H9 (cell line): ENCODE results near the gene FBXO21. TPM values are rescaled to one million over a fixed set of nuclear protein-coding genes. Genes with fewer than 3 reads are reported as not detected.

Source experiments
- DNase-seq: peaks from one replicate; pipeline ENCODE4 v3.0.0-alpha.2; 2017
- H2AFZ ChIP-seq: one replicate; pipeline ENCODE4 v1.6.1; 2013; ENCODE audit warnings: mild to moderate bottlenecking, low read length, control low read depth, moderate library complexity
- H2AK5ac ChIP-seq: 2 replicates; pipeline ENCODE4 v1.6.1; 2013; ENCODE audit warnings: low read length, control low read depth, mixed read lengths; ENCODE audit not compliant: insufficient read length
- H2BK120ac ChIP-seq: one replicate; pipeline ENCODE4 v1.6.1; 2013; ENCODE audit warnings: low read depth, mild to moderate bottlenecking, low read length, control low read depth, inconsistent platforms; ENCODE audit not compliant: poor library complexity, severe bottlenecking
- H2BK12ac ChIP-seq: 2 replicates; pipeline ENCODE4 v1.6.1; 2013; ENCODE audit warnings: low read length, control low read depth, mixed read lengths, low read depth; ENCODE audit not compliant: insufficient read length
- H2BK15ac ChIP-seq: 2 replicates; pipeline ENCODE4 v1.6.1; 2013; ENCODE audit warnings: low read depth, low read length, control low read depth
- H2BK20ac ChIP-seq: one replicate; pipeline ENCODE4 v1.6.1; 2013; ENCODE audit warnings: low read depth, mild to moderate bottlenecking, low read length, control low read depth, inconsistent platforms; ENCODE audit not compliant: poor library complexity, severe bottlenecking
- H2BK5ac ChIP-seq: 2 replicates; pipeline ENCODE4 v1.6.1; 2013; ENCODE audit warnings: low read length, control low read depth, mixed read lengths; ENCODE audit not compliant: insufficient read length
- H3K14ac ChIP-seq: 2 replicates; pipeline ENCODE4 v1.6.1; 2013; ENCODE audit warnings: low read length, control low read depth; ENCODE audit not compliant: insufficient read depth
- H3K18ac ChIP-seq: 2 replicates; pipeline ENCODE4 v1.6.1; 2013; ENCODE audit warnings: low read depth, mild to moderate bottlenecking, mixed read lengths, low read length, control low read depth; ENCODE audit not compliant: insufficient read length
- H3K23ac ChIP-seq: 2 replicates; pipeline ENCODE4 v1.6.1; 2013; ENCODE audit warnings: low read length, control low read depth, mixed read lengths, low read depth; ENCODE audit not compliant: insufficient read length
- H3K23me2 ChIP-seq: 2 replicates; pipeline ENCODE4 v1.6.1; 2013; ENCODE audit warnings: low read depth, mild to moderate bottlenecking, mixed read lengths, low read length, control low read depth; ENCODE audit not compliant: insufficient read length, poor library complexity, severe bottlenecking
- H3K27ac ChIP-seq: 2 replicates; pipeline ENCODE4 v1.5.1; 2013; ENCODE audit warnings: low read length, control low read depth, mixed read lengths, low read depth; ENCODE audit not compliant: insufficient read length
- H3K27me3 ChIP-seq: 2 replicates; pipeline ENCODE4 v1.6.1; 2013; ENCODE audit warnings: low read length, control low read depth, inconsistent platforms; ENCODE audit not compliant: insufficient read depth
- H3K4ac ChIP-seq: 2 replicates; pipeline ENCODE4 v1.6.1; 2013; ENCODE audit warnings: low read depth, mild to moderate bottlenecking, control low read depth, inconsistent platforms, low read length, moderate library complexity
- H3K4me1 ChIP-seq: 2 replicates; pipeline ENCODE4 v1.6.1; 2013; ENCODE audit warnings: low read length, control low read depth, inconsistent platforms; ENCODE audit not compliant: insufficient read depth
- H3K4me2 ChIP-seq: 2 replicates; pipeline ENCODE4 v1.6.1; 2013; ENCODE audit warnings: low read length, control low read depth, mixed read lengths; ENCODE audit not compliant: insufficient read length, insufficient read depth
- H3K56ac ChIP-seq: 2 replicates; pipeline ENCODE4 v1.6.1; 2013; ENCODE audit warnings: low read depth, mild to moderate bottlenecking, mixed read lengths, low read length, control low read depth; ENCODE audit not compliant: insufficient read length
- H3K79me1 ChIP-seq: 2 replicates; pipeline ENCODE4 v1.6.1; 2013; ENCODE audit warnings: low read depth, mild to moderate bottlenecking, moderate library complexity, low read length, control low read depth, inconsistent platforms; ENCODE audit not compliant: insufficient read depth, poor library complexity, severe bottlenecking
- H3K79me2 ChIP-seq: 2 replicates; pipeline ENCODE4 v1.6.1; 2013; ENCODE audit warnings: low read length, control low read depth, inconsistent platforms; ENCODE audit not compliant: insufficient read depth
- H3K9ac ChIP-seq: 2 replicates; pipeline ENCODE4 v1.6.1; 2013; ENCODE audit warnings: low read length, control low read depth, mixed read lengths; ENCODE audit not compliant: insufficient read length; ENCODE audit errors: extremely low read depth
- H3K9me3 ChIP-seq: one replicate; pipeline ENCODE4 v1.6.1; 2013; ENCODE audit warnings: low read depth, low read length, inconsistent platforms; ENCODE audit not compliant: control insufficient read depth
- H3T11ph ChIP-seq: one replicate; pipeline ENCODE4 v1.6.1; 2013; ENCODE audit warnings: mild to moderate bottlenecking, low read length, control low read depth, inconsistent platforms
- H4K20me1 ChIP-seq: one replicate; pipeline ENCODE4 v1.6.1; 2013; ENCODE audit not compliant: control insufficient read depth, insufficient read length, insufficient read depth
- H4K5ac ChIP-seq: 2 replicates; pipeline ENCODE4 v1.6.1; 2013; ENCODE audit warnings: low read depth, mild to moderate bottlenecking, mixed read lengths, low read length, control low read depth; ENCODE audit not compliant: insufficient read length
- H4K8ac ChIP-seq: replicated peaks from 2 replicates; pipeline ENCODE4 v1.6.1; 2013; ENCODE audit warnings: low read length, control low read depth, mixed read lengths, low read depth; ENCODE audit not compliant: insufficient read length
- H4K91ac ChIP-seq: 2 replicates; pipeline ENCODE4 v1.6.1; 2013; ENCODE audit warnings: low read depth, mild to moderate bottlenecking, moderate library complexity, mixed read lengths, low read length, control low read depth; ENCODE audit not compliant: insufficient read length
- H3K27ac Mint-ChIP-seq, 3 experiments: 2 replicates in 2 of 3; 3 replicates in 1 of 3; pipeline ENCODE4 v1.8.0; 2020 to 2021; ENCODE audit warnings: mixed read lengths in 3 of 3, mild to moderate bottlenecking in 1 of 3, moderate library complexity in 1 of 3
- H3K27me3 Mint-ChIP-seq: 2 replicates; pipeline ENCODE4 v1.8.0; 2021; ENCODE audit warnings: low read depth, mild to moderate bottlenecking, moderate library complexity, mixed read lengths
- H3K36me3 Mint-ChIP-seq, 3 experiments: 2 replicates in 2 of 3; 3 replicates in 1 of 3; pipeline ENCODE4 v1.8.0; 2020 to 2021; ENCODE audit warnings: low read depth in 3 of 3, mixed read lengths in 3 of 3; ENCODE audit not compliant: insufficient read depth in 1 of 3
- H3K4me1 Mint-ChIP-seq, 2 experiments: 2 replicates each; pipeline ENCODE4 v1.8.0; 2020; ENCODE audit warnings: mixed read lengths in 2 of 2
- H3K4me3 Mint-ChIP-seq, 2 experiments: 2 replicates in 1 of 2; 3 replicates in 1 of 2; pipeline ENCODE4 v1.8.0; 2020 to 2021; ENCODE audit warnings: mild to moderate bottlenecking in 2 of 2, mixed read lengths in 2 of 2, moderate library complexity in 1 of 2
- H3K9me3 Mint-ChIP-seq, 2 experiments: 2 replicates in 1 of 2; 3 replicates in 1 of 2; pipeline ENCODE4 v1.8.0; 2020; ENCODE audit warnings: mild to moderate bottlenecking in 2 of 2, mixed read lengths in 2 of 2, moderate library complexity in 1 of 2
- WGBS: extraction: QIAGEN DNeasy Blood & Tissue Kit; methylation state at CpG from one replicate; pipeline ENCODE4 v1.1.7; 2013; ENCODE audit warnings: missing lambda C conversion rate, low lambda C conversion rate, mixed read lengths; ENCODE audit not compliant: insufficient read length; ENCODE audit errors: extremely low coverage; 5-methylcytosine and 5-hydroxymethylcytosine counted together
- total RNA-seq: library from RNA; stranded (reverse); gene quantifications from 2 replicates; pipeline ENCODE4 v1.2.1, GENCODE V29; 2021
- TF ChIP-seq, protein P1 (sequence below): fragments of 200-600 bp; sonication (generic); conservative IDR thresholded peaks from 3 replicates; pipeline ENCODE4 v1.8.0; 2021; ENCODE audit warnings: antibody characterized with exemption, mild to moderate bottlenecking

FBXO21 gene
- total RNA-seq, 1 experiment from 2014 or later: 58.6 TPM

DNA sequence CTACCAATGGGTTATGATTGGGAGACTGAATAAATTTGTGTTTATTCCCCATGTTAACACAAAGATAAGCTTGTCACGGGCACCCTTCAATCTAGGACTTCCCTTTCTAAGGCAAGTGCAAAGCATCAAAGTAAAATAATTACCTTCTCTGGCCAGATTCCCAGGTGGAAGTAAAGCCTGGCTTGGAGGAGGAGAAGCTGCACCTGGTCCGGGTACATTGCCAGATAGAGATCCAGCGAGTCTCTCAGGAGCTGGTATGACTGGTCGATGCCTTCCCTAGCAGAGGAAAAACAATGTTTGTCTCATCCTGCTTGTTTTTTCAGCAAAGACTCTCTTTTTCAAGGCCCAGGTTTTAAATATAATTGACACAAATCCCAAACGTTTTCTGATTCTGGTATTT is 24.9 kb downstream of the FBXO21 start:
- DNase-seq: no peak
- Histone ChIP-seq H4K5ac (no peak overlapping the region), H2BK120ac (no peak overlapping the region), H3K4me2 (no peak overlapping the region), H3K27me3 (no peaks in the 10 kb centered on the region), H2BK20ac (no peak overlapping the region), H3K14ac (no peak overlapping the region), H4K91ac (no peak overlapping the region), H3K23me2 (no peaks in the 10 kb centered on the region), H3T11ph (no peak overlapping the region), H3K9me3 (no peaks in the 10 kb centered on the region), H4K20me1 (no peaks in the 10 kb centered on the region), H2BK15ac (no peak overlapping the region), H2BK12ac (no peak overlapping the region), H2AK5ac (no peak overlapping the region), H3K56ac (no peak overlapping the region), H2AFZ (no peak overlapping the region), H3K18ac (no peak overlapping the region), H3K4me1 (no peaks in the 10 kb centered on the region), H3K23ac (no peak overlapping the region), H3K79me1 (no peaks in the 10 kb centered on the region), H3K4ac (no peak overlapping the region), H3K27ac (no peak overlapping the region), H3K79me2 (no peaks in the 10 kb centered on the region), H3K9ac (no peak overlapping the region), H4K8ac (no peak overlapping the region), H2BK5ac (no peak overlapping the region)
- no CpG with 5 or more reads among the region's 5 CpGs for WGBS
- no peak overlapping the region for H3K4me3 Mint-ChIP-seq
- no peaks in the 10 kb centered on the region for H3K9me3 Mint-ChIP-seq
- TF ChIP-seq, protein P1, sequence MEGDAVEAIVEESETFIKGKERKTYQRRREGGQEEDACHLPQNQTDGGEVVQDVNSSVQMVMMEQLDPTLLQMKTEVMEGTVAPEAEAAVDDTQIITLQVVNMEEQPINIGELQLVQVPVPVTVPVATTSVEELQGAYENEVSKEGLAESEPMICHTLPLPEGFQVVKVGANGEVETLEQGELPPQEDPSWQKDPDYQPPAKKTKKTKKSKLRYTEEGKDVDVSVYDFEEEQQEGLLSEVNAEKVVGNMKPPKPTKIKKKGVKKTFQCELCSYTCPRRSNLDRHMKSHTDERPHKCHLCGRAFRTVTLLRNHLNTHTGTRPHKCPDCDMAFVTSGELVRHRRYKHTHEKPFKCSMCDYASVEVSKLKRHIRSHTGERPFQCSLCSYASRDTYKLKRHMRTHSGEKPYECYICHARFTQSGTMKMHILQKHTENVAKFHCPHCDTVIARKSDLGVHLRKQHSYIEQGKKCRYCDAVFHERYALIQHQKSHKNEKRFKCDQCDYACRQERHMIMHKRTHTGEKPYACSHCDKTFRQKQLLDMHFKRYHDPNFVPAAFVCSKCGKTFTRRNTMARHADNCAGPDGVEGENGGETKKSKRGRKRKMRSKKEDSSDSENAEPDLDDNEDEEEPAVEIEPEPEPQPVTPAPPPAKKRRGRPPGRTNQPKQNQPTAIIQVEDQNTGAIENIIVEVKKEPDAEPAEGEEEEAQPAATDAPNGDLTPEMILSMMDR: no peak
- H3K27me3 Mint-ChIP-seq: no peaks in the 10 kb centered on the region
- no peak overlapping the region for H3K27ac Mint-ChIP-seq
- H3K36me3 Mint-ChIP-seq: peaks cover 56 to 95% (median 91%) of the 10 kb centered on the region in 3 experiments; a peak in 6 of 7 replicates
- H3K4me1 Mint-ChIP-seq: no peaks in the 10 kb centered on the region
